Ishikawa (cell line): Measurements from ENCODE around the gene PPA1.

Source experiments
- CEBPB ChIP-seq: IDR thresholded peaks from 2 replicates; pipeline ENCODE4 v1.6.1; 2012
- CREB1 ChIP-seq: IDR thresholded peaks from 2 replicates; pipeline ENCODE4 v1.6.1; 2012; ENCODE audit warnings: low read depth
- EGR1 ChIP-seq: IDR thresholded peaks from 2 replicates; pipeline ENCODE4 v1.6.1; 2012
- EP300 ChIP-seq: IDR thresholded peaks from 2 replicates; pipeline ENCODE4 v1.6.1; 2012; ENCODE audit warnings: borderline replicate concordance
- FOXM1 ChIP-seq: IDR thresholded peaks from 2 replicates; pipeline ENCODE4 v1.6.1; 2012; ENCODE audit warnings: low read depth, borderline replicate concordance
- MAX ChIP-seq: IDR thresholded peaks from 2 replicates; pipeline ENCODE4 v1.6.1; 2012
- NFIC ChIP-seq: IDR thresholded peaks from 2 replicates; pipeline ENCODE4 v1.6.1; 2012
- RAD21 ChIP-seq: IDR thresholded peaks from 2 replicates; pipeline ENCODE4 v1.6.1; 2012; ENCODE audit warnings: low read depth
- REST ChIP-seq: IDR thresholded peaks from 2 replicates; pipeline ENCODE4 v1.6.1; 2012; ENCODE audit warnings: low read depth, mild to moderate bottlenecking
- TAF1 ChIP-seq: IDR thresholded peaks from 2 replicates; pipeline ENCODE4 v1.6.1; 2012; ENCODE audit warnings: low read depth, mild to moderate bottlenecking
- YY1 ChIP-seq: IDR thresholded peaks from 2 replicates; pipeline ENCODE4 v1.6.1; 2012; ENCODE audit warnings: low read depth
- ZBTB7A ChIP-seq: IDR thresholded peaks from 2 replicates; pipeline ENCODE4 v1.6.1; 2012; ENCODE audit warnings: low read depth

DNA sequence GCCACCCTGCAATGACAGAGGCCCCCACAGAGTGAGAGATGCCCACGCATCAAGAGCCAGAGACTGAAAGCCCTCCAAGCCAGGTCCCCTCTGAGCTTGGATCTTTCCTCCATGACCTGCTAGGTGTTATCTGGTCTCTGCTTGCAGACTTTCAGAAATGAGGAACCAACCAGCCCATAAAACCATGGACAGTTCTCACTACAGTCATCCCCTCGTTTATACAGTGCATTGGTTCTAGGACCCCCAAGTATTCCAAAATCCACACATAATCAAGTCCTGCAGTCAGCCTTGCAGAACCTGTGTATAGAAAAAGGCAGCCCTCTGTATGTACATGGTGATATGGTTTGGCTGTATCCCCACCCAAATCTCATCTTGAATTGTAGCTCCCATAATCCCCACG, 27.5 kb upstream of the PPA1 start:
- peak; percentile 41; the same call in 1 of the 2 replicates for TF ChIP-seq REST
- no peak for TF ChIP-seq RAD21
- TF ChIP-seq YY1 = no peak
- TF ChIP-seq CREB1 = no peak
- TF ChIP-seq NFIC = no peak
- no peak for TF ChIP-seq EP300
- TF ChIP-seq ZBTB7A = no peak
- TF ChIP-seq TAF1 = no peak
- TF ChIP-seq FOXM1 = no peak
- TF ChIP-seq MAX = no peak
- no peak for TF ChIP-seq EGR1
- TF ChIP-seq CEBPB = no peak
